SU-DHL-6 (cell line): ENCODE data around the gene LEF1.

ENCODE experiments used
- H2AFZ ChIP-seq: fragments of 200-600 bp; sonication (generic); 2 replicates; pipeline ENCODE4 v1.6.1; 2014; ENCODE audit warnings: low read depth, mild to moderate bottlenecking, moderate library complexity, mixed read lengths, antibody characterized with exemption, low read length; ENCODE audit not compliant: severe bottlenecking
- H3F3A ChIP-seq: fragments of 200-600 bp; shearing (Covaris generic); 2 replicates; pipeline ENCODE4 v1.6.0; 2016; ENCODE audit warnings: antibody characterized with exemption, mild to moderate bottlenecking; ENCODE audit not compliant: insufficient read depth
- H3K27ac ChIP-seq: fragments of 200-600 bp; sonication (generic); 2 replicates; pipeline ENCODE4 v1.5.1; 2016; ENCODE audit warnings: low read depth, mild to moderate bottlenecking, low read length, moderate library complexity, mixed read lengths
- H3K27me3 ChIP-seq: fragments of 200-600 bp; sonication (generic), shearing (Covaris generic); 2 replicates; pipeline ENCODE4 v1.6.0; 2014; ENCODE audit warnings: mild to moderate bottlenecking, low read length
- H3K36me3 ChIP-seq: fragments of 200-600 bp; sonication (generic); 2 replicates; pipeline ENCODE4 v1.6.1; 2014; ENCODE audit warnings: mild to moderate bottlenecking, low read length, mixed read lengths
- H3K4me2 ChIP-seq: fragments of 300-600, 200-600 bp; shearing (Covaris generic), sonication (generic); 2 replicates; pipeline ENCODE4 v1.6.0; 2014; ENCODE audit warnings: low read length, low read depth, mild to moderate bottlenecking; ENCODE audit not compliant: poor library complexity, severe bottlenecking
- H3K4me3 ChIP-seq: fragments of 200-600 bp; sonication (generic); 2 replicates; pipeline ENCODE4 v1.5.1; 2014; ENCODE audit warnings: antibody characterized with exemption, low read length, mild to moderate bottlenecking, mixed read lengths; ENCODE audit not compliant: insufficient read depth, poor library complexity, severe bottlenecking
- H3K79me2 ChIP-seq: fragments of 200-600 bp; sonication (generic); 2 replicates; pipeline ENCODE4 v1.6.1; 2014; ENCODE audit warnings: mild to moderate bottlenecking, low read length, moderate library complexity; ENCODE audit not compliant: insufficient read depth
- H3K9ac ChIP-seq: fragments of 200-600 bp; sonication (generic); 2 replicates; pipeline ENCODE4 v1.7.0; 2014; ENCODE audit warnings: mild to moderate bottlenecking, low read length
- H3K9me2 ChIP-seq: fragments of 200-600 bp; sonication (generic); replicated peaks from 2 replicates; pipeline ENCODE4 v1.6.1; 2014; ENCODE audit warnings: low read length; ENCODE audit not compliant: insufficient read depth
- H3K9me3 ChIP-seq: fragments of 200-600 bp; sonication (generic); 2 replicates; pipeline ENCODE4 v1.6.1; 2014; ENCODE audit warnings: low read length, mixed read lengths; ENCODE audit not compliant: insufficient read depth
- H4K20me1 ChIP-seq: fragments of 200-600 bp; sonication (generic); 2 replicates; pipeline ENCODE4 v1.6.1; 2014; ENCODE audit warnings: low read depth, mild to moderate bottlenecking, antibody characterized with exemption, low read length, moderate library complexity, mixed read lengths
- EZH2phosphoT487 ChIP-seq: fragments of 200-600 bp; sonication (generic), shearing (Covaris generic); conservative IDR thresholded peaks from 2 replicates; pipeline ENCODE4 v1.6.1; 2018; ENCODE audit warnings: mild to moderate bottlenecking, antibody characterized with exemption, low read length, moderate library complexity, mixed read lengths
- TF ChIP-seq, protein P1 (sequence below): fragments of 200-600 bp; sonication (generic); IDR thresholded peaks from one replicate; pipeline ENCODE4 v1.5.1; 2017; ENCODE audit warnings: antibody characterized with exemption, mild to moderate bottlenecking, low read length, moderate library complexity; ENCODE audit not compliant: insufficient read depth, poor library complexity, severe bottlenecking

Gene LEF1

DNA sequence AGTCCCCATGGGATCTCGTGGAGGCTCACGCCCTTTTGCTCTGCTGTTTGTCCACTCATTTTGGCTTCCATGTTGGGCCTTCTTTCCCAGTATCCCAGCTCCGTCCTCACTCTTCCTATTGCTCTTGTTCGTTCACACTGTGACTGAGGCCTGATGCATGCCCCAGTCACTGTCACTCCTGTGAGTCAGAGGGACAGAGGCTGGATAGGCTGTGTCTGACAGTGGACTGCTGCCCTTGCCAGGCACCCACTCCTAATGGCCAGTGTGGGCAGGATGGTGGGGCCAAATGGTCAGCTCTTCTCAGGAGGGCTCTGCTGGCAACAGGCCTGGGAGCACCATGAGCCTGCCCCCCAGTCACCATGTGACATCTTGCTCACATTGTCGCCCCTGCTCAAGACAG is 139.0 kb downstream of the LEF1 start:
- no peak overlapping the region for H3K27ac ChIP-seq
- H3K9me2 ChIP-seq = no peaks in the 10 kb centered on the region
- H2AFZ ChIP-seq = no peak overlapping the region
- no peaks in the 10 kb centered on the region for H3K36me3 ChIP-seq
- H3K27me3 ChIP-seq = no peaks in the 10 kb centered on the region
- no peaks in the 10 kb centered on the region for H3K9me3 ChIP-seq
- no peak overlapping the region for H3K4me2 ChIP-seq
- H3F3A ChIP-seq = peaks cover 7% of the 10 kb centered on the region; the same call in 1 of the 2 replicates
- H3K9ac ChIP-seq = no peak overlapping the region
- no peak overlapping the region for H3K4me3 ChIP-seq
- H3K79me2 ChIP-seq = no peaks in the 10 kb centered on the region
- H4K20me1 ChIP-seq = no peaks in the 10 kb centered on the region
- no peak for TF ChIP-seq EZH2phosphoT487
- TF ChIP-seq, protein P1, sequence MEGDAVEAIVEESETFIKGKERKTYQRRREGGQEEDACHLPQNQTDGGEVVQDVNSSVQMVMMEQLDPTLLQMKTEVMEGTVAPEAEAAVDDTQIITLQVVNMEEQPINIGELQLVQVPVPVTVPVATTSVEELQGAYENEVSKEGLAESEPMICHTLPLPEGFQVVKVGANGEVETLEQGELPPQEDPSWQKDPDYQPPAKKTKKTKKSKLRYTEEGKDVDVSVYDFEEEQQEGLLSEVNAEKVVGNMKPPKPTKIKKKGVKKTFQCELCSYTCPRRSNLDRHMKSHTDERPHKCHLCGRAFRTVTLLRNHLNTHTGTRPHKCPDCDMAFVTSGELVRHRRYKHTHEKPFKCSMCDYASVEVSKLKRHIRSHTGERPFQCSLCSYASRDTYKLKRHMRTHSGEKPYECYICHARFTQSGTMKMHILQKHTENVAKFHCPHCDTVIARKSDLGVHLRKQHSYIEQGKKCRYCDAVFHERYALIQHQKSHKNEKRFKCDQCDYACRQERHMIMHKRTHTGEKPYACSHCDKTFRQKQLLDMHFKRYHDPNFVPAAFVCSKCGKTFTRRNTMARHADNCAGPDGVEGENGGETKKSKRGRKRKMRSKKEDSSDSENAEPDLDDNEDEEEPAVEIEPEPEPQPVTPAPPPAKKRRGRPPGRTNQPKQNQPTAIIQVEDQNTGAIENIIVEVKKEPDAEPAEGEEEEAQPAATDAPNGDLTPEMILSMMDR = no peak

DNA sequence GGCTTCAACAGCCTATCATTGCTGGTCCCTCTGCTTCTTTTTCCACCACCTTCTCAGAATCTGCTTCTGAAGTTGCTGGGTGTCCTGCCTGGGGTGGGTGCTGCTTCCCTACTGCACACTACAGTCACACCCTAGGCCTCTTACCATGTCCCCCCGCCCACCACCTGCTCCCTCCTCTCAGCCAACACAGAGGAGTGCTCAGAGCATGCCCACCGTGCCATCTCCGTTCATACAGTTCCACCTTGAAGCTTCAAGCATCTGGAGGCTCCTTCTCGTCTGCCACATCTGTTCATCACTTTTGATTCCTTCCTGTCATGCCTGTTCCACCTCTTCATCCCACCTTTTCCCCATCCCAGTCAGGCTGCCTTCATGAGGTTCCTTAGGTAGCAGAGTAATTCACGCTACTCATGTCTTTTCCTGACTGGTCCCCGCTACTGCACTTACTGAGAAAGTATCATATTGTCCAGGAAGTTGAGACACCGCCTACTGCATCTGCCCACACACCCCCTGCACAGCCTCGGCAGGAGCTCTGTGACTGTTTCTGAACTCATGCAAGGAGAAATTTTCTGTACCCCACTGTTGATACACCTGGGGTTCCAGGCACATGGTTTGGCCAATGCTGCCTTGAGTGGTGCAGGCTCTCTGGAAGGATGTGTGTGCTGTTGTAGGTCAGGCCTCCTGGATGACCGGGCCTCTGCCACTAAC is 139.6 kb downstream of the LEF1 start:
- no peaks in the 10 kb centered on the region for H4K20me1 ChIP-seq
- no peak overlapping the region for H3K27ac ChIP-seq
- H3K36me3 ChIP-seq = no peaks in the 10 kb centered on the region
- H3K9me3 ChIP-seq = no peaks in the 10 kb centered on the region
- H3K9ac ChIP-seq = no peak overlapping the region
- TF ChIP-seq EZH2phosphoT487 = no peak
- TF ChIP-seq, protein P1 = no peak
- H3K27me3 ChIP-seq = no peaks in the 10 kb centered on the region
- no peaks in the 10 kb centered on the region for H3K79me2 ChIP-seq
- H2AFZ ChIP-seq = no peak overlapping the region
- H3K9me2 ChIP-seq = no peaks in the 10 kb centered on the region
- no peak overlapping the region for H3K4me2 ChIP-seq
- H3K4me3 ChIP-seq = no peak overlapping the region
- H3F3A ChIP-seq = peaks cover 2% of the 10 kb centered on the region; the same call in 1 of the 2 replicates

DNA sequence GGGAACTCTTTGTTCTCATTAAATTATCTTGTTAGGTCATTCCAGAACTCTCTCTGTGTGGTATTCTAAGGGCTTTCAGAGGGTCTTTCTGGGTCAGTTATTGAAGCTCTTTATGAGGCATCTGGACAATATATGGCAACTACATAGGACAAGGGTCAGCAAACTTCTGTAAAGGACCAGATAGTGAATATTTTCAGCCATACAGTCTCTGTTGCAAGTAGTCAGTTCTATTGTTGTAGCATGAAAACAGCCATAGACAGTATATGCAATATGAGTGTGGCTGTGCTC is 143.9 kb downstream of the LEF1 start:
- TF ChIP-seq, protein P1 = no peak
- TF ChIP-seq EZH2phosphoT487 = no peak

More for the DNA sequence above, 143.9 kb downstream of the LEF1 start:
- H3K27me3 ChIP-seq = no peaks in the 10 kb centered on the region
- H3K4me2 ChIP-seq = no peak overlapping the region
- no peak overlapping the region for H2AFZ ChIP-seq
- H3K79me2 ChIP-seq = no peaks in the 10 kb centered on the region
- no peak overlapping the region for H3K9ac ChIP-seq
- H4K20me1 ChIP-seq = no peaks in the 10 kb centered on the region
- H3F3A ChIP-seq = no peaks in the 10 kb centered on the region
- no peak overlapping the region for H3K27ac ChIP-seq
- no peaks in the 10 kb centered on the region for H3K9me2 ChIP-seq
- no peaks in the 10 kb centered on the region for H3K9me3 ChIP-seq
- H3K4me3 ChIP-seq = no peak overlapping the region
- H3K36me3 ChIP-seq = no peaks in the 10 kb centered on the region
